ENCODE data around the gene CX3CL1. TPM values are rescaled to one million over a fixed set of nuclear protein-coding genes. Genes with fewer than 3 reads are reported as not detected.

Gene CX3CL1
- total and polyA plus RNA-seq, 2 of the 13 experiments (the other 11 are each of a cell fraction or from before 2014, with no cell fraction given), result 57.3 to 60.8 TPM

- 0 out of 2 replicates have a peak, but pooled peaks have one; percentile 21 for TF ChIP-seq KIAA2018 (CRISPR knock-in tag; IDR thresholded peaks at IDR 0.05; ENCODE audit: borderline replicate concordance)
- TF ChIP-seq AGO1 (IDR thresholded peaks at IDR 0.05; ENCODE audit: low read depth, low read length, poor library complexity, severe bottlenecking), result peak; percentile 99
- 0 out of 2 replicates have a peak, but pooled peaks have one; percentile 38 for TF ChIP-seq SRY (CRISPR knock-in tag; IDR thresholded peaks at IDR 0.05)
- 0 out of 2 replicates have a peak, but pooled peaks have one; percentile 25 for TF ChIP-seq ZNF331 (CRISPR knock-in tag; IDR thresholded peaks at IDR 0.05)
- TF ChIP-seq, protein P1, sequence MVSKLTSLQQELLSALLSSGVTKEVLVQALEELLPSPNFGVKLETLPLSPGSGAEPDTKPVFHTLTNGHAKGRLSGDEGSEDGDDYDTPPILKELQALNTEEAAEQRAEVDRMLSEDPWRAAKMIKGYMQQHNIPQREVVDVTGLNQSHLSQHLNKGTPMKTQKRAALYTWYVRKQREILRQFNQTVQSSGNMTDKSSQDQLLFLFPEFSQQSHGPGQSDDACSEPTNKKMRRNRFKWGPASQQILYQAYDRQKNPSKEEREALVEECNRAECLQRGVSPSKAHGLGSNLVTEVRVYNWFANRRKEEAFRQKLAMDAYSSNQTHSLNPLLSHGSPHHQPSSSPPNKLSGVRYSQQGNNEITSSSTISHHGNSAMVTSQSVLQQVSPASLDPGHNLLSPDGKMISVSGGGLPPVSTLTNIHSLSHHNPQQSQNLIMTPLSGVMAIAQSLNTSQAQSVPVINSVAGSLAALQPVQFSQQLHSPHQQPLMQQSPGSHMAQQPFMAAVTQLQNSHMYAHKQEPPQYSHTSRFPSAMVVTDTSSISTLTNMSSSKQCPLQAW (CRISPR knock-in tag; IDR thresholded peaks at IDR 0.05), result peak; percentile 27; the same call in 1 of the 2 replicates
- TF ChIP-seq ZNF503 (CRISPR knock-in tag; IDR thresholded peaks at IDR 0.05), result peak; percentile 15; the same call in 1 of the 2 replicates
Measured at GRCh38 chr16:57384248-57385070, 12.2 kb downstream of the CX3CL1 start (continued).

Measured in HepG2 (cell line).